ENCODE measurements around the gene PTPRT.

DNA sequence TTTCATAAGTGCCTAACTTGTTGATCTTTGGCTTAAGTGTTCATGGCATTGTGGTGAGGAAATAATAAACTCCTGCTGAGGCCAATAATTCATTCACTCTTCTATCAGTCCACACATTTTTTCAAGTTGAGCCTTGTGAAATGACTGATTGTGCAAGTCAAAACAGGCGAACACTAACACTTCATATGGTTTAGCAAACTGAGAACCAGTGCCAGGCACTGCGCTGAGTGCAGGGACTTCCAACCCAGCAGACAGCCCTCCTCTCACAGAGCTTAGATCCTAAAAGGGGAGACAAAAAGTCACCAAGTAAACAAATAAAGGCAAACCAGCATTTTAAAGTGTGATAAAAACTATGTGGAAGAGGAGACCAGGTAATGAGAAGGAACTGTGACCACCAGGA is 435.0 kb downstream of the PTPRT start:
- TF ChIP-seq, protein P1, sequence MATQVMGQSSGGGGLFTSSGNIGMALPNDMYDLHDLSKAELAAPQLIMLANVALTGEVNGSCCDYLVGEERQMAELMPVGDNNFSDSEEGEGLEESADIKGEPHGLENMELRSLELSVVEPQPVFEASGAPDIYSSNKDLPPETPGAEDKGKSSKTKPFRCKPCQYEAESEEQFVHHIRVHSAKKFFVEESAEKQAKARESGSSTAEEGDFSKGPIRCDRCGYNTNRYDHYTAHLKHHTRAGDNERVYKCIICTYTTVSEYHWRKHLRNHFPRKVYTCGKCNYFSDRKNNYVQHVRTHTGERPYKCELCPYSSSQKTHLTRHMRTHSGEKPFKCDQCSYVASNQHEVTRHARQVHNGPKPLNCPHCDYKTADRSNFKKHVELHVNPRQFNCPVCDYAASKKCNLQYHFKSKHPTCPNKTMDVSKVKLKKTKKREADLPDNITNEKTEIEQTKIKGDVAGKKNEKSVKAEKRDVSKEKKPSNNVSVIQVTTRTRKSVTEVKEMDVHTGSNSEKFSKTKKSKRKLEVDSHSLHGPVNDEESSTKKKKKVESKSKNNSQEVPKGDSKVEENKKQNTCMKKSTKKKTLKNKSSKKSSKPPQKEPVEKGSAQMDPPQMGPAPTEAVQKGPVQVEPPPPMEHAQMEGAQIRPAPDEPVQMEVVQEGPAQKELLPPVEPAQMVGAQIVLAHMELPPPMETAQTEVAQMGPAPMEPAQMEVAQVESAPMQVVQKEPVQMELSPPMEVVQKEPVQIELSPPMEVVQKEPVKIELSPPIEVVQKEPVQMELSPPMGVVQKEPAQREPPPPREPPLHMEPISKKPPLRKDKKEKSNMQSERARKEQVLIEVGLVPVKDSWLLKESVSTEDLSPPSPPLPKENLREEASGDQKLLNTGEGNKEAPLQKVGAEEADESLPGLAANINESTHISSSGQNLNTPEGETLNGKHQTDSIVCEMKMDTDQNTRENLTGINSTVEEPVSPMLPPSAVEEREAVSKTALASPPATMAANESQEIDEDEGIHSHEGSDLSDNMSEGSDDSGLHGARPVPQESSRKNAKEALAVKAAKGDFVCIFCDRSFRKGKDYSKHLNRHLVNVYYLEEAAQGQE (IDR thresholded peaks at IDR 0.05; ENCODE audit: insufficient read depth in 1 of 2, low read depth in 2 of 2, low read length in 1 of 2): no peak
- TF ChIP-seq CTCF (IDR thresholded peaks at IDR 0.05) (no peak), POLR2AphosphoS5 (IDR thresholded peaks at IDR 0.05; ENCODE audit: low read depth, low read length) (no peak), SIN3A (IDR thresholded peaks at IDR 0.05; ENCODE audit: borderline replicate concordance, insufficient read depth, low read depth, low read length) (no peak)

All from Panc1 (cell line).